NCI-H345 treated with DMSO at 0.1 percent for 48 hours (cell line): ENCODE results near the gene ROBO2.

Experiments
- DNase-seq: peaks from one replicate; lab custom pipeline; 2025; ENCODE audit not compliant: unreplicated experiment; lab: John Stamatoyannopoulos, UW

The ROBO2 gene

DNA sequence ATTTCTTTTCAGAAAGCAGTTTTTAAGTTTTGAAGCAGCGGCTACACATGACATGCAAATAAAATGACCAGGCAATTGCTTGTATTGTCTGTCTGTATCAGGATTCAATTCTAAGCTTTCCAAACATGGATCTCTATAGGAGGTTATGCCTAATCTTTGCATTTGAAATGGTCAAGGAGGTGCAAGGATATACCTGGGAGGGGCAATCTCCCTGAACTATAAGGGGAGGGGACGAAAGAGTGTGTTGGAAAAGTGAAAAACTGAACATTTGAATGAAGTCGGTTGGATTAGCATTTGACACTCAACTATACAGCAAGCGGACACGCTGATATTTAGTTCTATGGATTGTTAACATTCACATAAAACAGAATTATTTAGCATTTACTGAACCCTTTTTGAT, 11.7 kb downstream of the ROBO2 start:
- DNase-seq = no peak

DNA sequence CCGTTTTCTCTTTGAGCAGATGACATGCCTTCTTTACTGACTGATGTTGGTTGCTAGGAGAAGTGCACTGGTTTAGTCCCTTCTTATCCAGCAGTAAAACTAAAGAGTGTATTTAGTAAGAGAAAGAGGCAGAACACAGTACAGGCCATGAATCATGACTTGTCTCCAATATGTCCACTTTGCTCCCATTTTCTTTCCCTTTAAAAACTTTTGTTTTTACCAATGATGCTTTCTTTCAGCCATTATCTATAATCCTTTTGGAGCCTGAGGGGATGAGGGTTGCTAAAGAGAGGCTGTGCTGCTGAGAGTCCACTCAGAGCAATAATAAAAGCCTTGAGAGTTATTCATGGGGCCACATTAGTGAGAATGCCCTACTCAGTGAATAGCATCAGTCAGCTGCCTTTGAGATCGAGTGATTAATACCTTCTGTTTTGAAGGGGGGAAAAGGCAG, 12.2 kb downstream of the ROBO2 start:
- no peak for DNase-seq

DNA sequence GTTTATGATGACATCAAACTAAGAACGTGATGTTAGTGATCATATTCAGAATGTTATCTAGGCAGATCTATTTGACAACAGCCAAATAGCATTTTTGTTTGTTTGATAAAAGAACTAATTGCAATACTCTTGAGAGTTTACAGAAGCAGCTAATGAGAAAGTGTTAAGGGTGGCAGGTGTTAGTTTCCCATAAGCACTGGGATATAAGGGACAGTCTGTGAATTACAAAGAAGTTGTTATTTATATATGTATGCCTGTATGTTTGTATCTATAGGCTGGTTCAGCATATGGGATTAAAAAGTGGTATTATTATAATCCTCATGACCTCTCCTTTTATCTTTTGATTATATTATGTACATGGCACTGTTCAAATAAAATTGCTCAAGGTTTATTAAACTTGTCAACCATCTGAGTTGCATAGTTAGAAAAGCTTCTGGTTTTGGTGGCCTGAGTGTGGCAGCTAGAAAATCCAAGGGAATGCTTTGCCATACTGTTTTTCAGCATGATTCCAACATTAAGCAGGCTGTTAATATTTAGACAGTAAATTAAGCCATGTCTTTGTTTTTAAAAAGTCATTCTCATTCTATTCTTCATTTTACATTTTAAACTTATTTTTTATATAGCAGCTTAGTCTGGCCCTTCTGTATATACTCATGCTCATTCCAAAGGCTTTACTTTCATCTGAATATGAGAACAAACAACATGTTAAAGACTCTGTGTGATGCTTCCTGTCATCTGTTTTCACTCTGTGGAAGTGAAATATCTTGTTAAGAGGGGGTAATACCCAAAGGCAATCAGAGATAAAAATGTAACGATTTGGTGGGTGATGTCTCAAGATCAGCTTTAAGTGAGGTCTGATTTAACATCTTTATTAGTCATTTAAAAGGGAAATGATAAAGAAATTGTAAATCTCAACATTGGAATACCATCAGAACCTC, 13.1 kb downstream of the ROBO2 start:
- no peak for DNase-seq

DNA sequence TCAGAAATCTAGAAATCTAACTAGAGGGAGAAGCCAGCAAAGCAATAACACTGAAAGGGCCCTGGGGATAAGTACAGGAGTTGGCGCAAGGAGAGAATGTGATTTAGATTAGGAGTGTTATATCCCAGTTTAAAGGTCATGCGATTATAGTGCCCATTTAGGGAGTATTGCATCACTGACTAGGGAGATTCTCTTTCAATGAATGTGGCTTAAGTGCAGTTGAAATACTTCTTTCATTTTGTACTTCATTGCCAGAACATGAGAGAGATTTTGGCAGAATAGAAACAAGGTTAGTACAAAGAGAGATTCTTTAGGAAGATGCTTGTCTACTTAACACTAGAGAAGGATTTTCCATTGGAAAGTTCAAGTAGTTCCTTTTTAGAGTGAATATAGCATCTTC, 13.9 kb downstream of the ROBO2 start:
- DNase-seq = no peak

DNA sequence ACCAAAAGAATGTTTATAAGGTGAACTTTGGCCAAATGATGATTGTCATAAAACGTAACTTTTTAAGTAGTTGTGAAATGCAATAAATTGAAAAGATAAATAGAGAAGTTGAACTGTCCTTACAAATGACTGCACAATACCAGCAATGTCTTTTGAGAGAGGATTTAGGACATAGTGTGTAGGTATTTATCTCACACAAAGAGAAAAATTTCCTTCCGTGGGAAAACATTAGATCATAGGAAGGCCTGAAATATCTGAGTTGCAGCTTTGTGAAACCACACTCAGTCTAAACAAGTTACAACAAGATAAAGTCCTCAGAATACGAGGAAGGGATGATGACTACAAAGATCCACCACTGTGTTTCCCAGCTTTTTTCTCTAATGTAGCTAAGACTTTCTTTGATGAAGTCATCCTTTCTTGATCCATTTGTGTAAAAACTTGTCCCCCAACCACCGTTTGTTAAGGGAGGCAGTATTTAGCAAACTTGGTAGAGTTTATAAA, 16.0 kb downstream of the ROBO2 start:
- no peak for DNase-seq

DNA sequence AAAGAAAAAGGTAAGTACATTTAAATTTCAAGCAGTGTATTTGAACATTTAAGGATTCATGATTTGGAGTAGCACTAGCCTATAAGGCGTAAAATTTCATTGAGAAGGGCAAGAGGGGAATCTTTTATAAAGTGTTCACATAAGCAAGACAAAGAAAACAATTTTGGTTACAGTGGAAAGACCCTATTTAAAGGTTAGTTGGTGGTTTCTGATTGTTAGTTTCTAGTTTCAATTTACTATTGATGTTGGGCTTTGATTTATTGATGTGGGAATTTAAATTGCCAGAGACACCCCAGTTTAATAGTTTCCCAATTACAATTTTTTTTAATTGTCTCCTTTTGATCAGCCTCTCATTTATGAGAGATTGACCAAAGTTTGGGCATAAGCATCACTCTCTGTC, 19.5 kb downstream of the ROBO2 start:
- no peak for DNase-seq

DNA sequence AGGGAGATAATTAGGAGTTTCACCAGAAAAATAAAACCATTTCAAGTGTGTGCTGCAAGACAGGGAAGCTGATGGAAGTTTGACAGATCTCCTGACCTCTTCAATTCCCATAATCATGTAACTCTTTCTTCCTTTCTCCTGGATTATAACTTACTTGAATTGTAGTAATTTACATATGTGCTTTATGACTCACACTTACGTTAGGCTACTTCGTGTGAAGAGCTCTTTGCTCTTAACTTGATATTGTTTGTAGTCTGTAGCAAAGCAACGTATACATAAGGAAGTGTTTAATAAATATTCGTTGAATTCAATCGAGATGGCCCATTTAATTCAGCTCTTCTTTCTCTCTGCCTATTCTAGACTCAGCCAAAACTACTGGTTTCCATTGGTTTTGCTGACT, 23.5 kb downstream of the ROBO2 start:
- DNase-seq = no peak

DNA sequence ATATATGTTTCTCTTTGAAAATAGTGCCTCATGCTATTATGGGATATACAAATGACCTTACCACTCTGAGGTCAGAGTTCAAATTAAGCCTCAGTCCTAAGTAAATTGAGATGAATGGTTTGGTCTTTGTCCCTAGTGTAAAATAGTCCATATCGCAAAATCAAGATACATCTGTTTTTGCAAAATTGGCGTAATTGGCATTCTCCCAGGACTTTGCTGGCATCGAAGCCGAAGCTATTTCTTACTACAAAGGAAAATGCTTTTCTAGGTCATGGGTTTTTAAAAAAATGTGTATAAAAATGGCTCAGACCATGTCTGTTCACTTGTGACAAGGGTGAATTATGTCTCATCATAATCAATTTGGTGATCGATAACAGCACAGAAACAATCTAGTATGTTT, 25.9 kb downstream of the ROBO2 start:
- DNase-seq = no peak

DNA sequence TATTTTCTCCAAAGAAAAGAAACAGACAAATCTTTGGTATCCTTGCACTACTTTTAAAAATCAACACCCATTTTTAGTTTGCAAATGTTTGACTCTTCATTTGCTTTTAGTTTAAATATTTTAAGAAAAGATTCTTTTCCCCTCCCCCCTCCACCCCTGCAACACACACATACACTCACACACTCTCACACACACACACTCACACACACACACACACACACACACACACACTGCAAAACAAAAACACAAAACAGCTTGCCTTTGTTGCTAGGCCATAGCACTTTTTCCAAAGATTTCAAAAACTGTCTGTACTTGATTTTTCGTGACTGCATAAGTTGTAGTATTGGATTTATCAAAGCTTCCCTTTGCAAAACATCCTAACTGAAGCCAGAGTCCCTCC, 26.9 kb downstream of the ROBO2 start:
- no peak for DNase-seq

DNA sequence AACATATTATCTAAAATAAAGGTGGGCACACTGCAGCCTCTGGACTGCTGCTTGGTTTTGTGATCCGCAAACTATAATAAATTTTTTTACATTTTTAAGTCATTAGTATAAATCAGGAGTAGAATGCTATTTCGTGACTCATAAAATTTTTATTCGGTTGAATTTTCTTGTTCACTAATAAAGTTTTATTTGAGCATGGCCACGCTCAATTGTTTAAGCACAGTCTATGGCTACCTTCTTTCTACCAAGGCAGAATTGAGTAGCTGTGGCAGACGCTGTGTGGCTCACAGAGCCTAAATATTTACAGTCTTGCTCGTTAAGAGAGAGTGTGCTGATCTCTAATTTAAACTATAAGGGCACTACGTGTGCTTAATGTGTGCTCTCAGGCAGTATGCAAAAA, 28.9 kb downstream of the ROBO2 start:
- DNase-seq = no peak

DNA sequence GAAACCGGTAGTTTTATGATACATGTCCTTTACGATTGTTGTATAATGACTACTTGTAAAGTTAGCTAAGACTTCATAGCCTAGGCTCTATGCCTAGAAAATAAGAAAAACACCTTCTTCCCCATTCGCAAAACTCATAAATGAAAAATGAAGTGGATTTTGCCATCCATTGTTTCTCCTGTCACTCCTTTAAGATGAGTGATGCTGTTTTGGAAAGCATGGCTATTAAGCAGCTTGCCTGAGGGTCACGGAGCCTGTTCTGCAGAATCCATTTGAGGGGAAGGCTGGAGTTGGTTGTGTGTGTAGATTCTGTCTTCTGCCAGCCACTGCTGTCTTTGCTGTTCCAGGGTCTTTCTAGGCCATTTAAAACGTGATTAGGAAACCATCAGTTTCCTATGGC, 31.5 kb downstream of the ROBO2 start:
- DNase-seq = no peak

DNA sequence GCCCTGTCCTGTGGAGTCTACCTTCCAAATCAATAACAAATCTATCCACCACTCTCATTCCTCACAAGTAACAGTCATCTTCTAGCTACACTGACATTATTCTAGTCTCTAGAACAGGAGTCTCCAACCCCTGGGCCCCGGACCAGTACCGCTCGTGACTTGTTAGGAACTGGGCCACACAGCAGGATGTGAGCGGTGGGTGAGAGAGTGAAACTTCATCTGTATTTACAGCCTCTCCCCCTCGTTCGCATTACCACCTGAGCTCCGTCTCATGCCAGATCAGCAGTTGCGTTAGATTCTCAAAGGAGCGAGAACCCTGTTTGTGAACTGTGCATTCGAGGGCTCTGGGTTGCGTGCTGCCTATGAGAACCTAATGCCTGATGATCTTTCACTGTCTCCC, 31.9 kb downstream of the ROBO2 start:
- no peak for DNase-seq

DNA sequence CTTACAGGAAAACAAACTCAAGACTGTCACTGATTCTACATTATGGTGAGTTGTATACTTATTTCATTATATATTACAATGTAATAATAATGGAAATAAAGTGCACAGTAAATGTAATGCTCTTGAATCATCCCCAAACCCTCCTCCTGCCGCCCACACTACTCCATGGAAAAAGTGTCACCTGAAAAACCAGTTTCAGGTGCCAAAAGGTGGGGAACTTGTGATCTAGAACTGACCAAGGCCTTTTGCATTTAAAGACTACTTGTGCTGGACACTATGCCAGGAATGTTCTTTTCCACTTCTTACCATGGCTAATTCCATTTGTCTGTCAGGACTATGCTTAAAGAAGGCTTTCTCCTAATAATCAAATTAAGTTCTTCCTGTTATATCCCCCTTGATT, 32.3 kb downstream of the ROBO2 start:
- DNase-seq = no peak

DNA sequence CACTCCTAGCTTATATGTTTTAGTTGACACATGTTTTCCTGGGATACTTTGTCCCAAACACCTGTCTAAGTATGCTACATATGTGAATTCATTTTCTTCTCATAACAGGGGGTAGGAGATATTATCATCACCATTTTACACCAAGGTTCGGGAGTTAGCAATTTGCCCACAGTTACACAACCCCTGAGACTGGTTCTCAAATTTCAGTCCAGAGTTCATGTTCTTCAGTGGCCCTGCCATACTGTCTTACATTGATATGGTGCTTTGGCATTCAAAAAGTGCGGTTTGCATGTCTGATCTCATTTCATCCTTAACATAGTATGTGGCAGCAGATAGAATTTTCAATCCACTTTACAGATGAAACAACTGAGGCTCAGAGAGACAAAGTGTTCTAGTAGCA, 38.4 kb downstream of the ROBO2 start:
- no peak for DNase-seq

DNA sequence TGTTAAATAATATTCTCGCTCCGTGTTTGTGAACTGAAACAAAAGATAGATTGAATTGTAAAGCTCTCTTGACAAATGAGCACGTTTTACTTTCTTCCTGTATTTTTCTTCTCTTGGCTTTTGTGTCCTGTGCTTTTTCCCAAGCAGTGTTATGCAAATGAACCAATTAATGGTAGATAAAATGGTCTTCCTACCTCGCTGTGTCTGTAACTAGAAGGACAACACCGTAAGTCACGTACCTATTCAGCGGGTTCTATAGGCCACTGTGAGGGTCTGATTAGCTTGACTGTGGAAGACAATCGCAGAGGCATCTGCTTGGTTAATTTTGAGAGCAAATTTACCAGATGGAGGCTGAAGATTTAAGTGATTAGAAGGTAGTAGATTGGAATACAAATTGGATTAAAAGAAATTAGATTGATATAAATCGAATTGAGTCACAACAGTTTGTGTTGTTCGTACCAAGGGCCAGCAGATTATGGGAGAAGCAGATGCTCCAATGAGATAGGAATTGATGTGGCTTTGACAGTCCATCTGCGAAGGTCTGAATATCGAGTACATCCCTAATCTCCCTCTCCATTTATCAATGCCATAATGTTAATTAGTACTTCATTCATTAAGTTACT, 40.2 kb downstream of the ROBO2 start:
- DNase-seq = no peak

DNA sequence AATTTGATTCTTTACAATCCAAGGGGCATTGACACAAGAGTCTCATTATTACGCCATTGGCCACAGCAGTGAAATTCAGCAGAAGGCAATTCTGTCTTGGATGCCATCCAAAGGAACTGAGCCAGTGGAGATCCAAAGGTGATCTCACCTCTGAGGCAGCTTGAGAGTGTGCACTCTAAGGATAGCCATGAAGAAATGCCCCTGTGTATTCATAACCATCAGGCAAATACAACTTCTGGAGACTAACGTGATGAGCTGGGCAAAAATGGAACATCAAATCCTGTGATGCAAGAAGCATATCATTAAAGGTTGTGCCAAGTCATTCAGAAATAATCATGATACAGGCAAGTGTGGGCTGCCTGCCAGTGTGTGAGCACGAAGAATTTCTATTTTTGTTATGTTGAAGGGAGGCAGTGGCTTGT, 41.4 kb downstream of the ROBO2 start:
- no peak for DNase-seq

DNA sequence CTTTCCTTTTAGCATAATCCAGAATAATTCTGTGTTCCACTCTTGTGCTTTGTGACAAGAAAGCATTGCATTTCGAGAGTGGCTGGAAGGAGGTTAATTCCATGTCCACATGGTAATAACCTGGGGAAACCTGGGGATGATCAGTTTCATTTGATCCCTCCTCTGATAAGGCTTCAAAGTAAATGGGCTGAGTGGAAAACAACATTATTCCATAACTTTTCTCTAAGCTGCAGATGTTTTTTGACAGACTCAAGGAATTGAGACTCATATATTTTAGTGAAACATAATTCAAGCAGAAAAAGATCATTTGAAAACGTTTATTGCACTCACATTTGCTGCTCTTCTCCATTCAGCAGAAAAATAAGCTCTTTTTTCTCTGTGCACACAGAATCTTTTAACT, 44.6 kb downstream of the ROBO2 start:
- DNase-seq = no peak

DNA sequence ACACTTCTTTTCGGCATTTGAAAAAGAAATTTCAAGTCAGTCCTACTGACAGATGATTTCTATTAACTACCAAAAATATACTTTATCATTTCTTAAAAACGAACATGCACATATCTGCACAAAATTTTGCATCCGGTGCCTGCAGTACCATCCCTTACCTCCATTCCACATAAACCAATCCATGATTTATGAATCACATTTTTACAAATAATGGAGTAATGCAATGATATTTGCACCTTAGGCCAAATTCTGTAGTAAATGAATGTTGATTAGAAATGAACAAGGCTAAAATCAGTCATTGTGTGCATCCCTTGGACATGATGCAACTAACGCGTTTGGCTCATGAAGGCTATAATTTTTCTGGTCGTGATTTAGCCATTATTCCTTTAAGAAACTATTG, 46.5 kb downstream of the ROBO2 start:
- DNase-seq = no peak

DNA sequence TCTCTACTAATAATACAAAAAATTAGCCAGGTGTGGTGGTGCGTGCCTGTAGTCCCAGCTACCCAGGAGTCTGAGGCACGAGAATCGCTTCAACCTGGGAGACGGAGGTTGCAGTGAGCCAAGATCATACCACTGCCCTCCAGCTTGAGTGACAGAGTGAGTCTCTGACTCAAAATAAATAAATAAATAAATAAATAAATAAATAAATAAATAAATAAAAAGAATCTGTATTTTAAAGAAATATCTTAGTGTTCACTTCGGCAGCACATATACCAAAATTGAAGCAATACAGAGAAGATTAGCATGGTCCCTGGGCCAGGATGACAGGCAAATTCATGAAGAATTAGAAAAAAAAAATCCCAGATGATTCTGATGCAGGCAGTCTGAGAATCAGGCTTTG, 51.9 kb downstream of the ROBO2 start:
- DNase-seq = no peak

DNA sequence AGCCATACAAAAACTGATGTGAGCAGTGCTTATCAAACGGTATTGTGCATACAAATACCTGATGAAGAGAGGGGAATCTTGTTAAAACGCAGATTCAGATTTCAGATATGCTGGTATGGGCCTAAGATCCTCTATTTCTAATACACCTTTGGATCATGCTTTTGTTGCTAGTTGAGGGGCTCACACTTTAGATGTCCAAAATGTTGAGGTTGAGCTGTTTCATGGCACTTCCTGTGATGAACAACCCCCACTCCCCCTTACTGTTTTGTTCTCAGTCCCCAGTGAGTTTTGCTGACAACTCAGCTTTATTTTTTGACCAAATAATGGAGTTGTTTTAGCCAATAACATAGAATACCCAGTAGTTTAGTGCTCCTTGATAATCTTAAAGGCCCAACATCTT, 53.2 kb downstream of the ROBO2 start:
- DNase-seq = no peak

DNA sequence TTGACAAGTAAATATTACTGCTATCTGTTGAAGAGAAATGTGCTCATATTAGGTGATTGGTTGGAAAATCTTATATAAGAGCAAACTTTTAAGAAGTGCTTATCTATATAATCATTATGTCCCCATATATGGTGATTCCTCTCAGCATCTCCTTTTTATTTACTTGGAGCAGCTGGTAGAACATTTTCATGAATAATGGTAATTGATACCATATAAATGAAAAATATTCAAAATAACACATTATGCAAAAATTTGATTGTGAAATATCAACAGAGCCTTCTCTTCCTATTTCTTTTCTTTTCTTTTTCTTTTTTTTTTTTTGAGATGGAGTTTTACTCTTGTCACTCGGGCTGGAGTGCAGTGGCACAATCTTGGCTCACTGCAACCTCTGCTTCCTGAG, 56.2 kb downstream of the ROBO2 start:
- no peak for DNase-seq
